H1 (cell line): ENCODE results near the gene ISM1. TPM values are rescaled to one million over a fixed set of nuclear protein-coding genes. Genes with fewer than 3 reads are reported as not detected.

Experiments used
- CTCF ChIA-PET: fragments of 300-600 bp; sonication (Branson Sonifier 250); formaldehyde crosslinking; loops from one replicate; lab custom pipeline; 2021; ENCODE audit not compliant: partially characterized antibody; lab: Charles Lee
- POLR2A ChIA-PET: fragments of 300-600 bp; sonication (Branson Sonifier 250); formaldehyde crosslinking; loops from one replicate; lab custom pipeline; 2021; ENCODE audit warnings: inconsistent platforms; ENCODE audit not compliant: partially characterized antibody; lab: Charles Lee
- DNase-seq, 2 experiments: peaks; one replicate each; pipeline versions ENCODE4 v3.0.0 to v3.0.0-alpha.2; 2010 to 2022; ENCODE audit warnings: low spot score in 2 of 2, low read depth in 1 of 2, mixed read lengths in 1 of 2
- FAIRE-seq: peaks from 2 replicates; lab custom pipeline; 2011; peaks lifted over from hg19 to GRCh38; lab: Jason Lieb, UNC
- H2AFZ ChIP-seq: 2 replicates; pipeline ENCODE4 v1.8.1; 2012; ENCODE audit warnings: low read length, inconsistent platforms
- H2AK5ac ChIP-seq: 2 replicates; pipeline ENCODE4 v1.6.1; 2013; ENCODE audit warnings: low read depth, low read length
- H2BK120ac ChIP-seq: replicated peaks from 2 replicates; pipeline ENCODE3; 2013; ENCODE audit warnings: low read depth, low read length, inconsistent platforms
- H2BK12ac ChIP-seq: 2 replicates; pipeline ENCODE4 v1.6.1; 2013; ENCODE audit warnings: low read depth, low read length
- H2BK15ac ChIP-seq: 2 replicates; pipeline ENCODE4 v1.6.1; 2013; ENCODE audit warnings: low read length
- H2BK20ac ChIP-seq: 2 replicates; pipeline ENCODE4 v1.6.1; 2013; ENCODE audit warnings: low read length
- H2BK5ac ChIP-seq: 2 replicates; pipeline ENCODE4 v1.6.1; 2013; ENCODE audit warnings: low read depth, low read length
- H3K14ac ChIP-seq: 2 replicates; pipeline ENCODE4 v1.6.1; 2013; ENCODE audit warnings: inconsistent platforms; ENCODE audit not compliant: insufficient read length
- H3K18ac ChIP-seq: 2 replicates; pipeline ENCODE4 v1.6.1; 2013; ENCODE audit warnings: low read length; ENCODE audit errors: extremely low read depth
- H3K23ac ChIP-seq: 2 replicates; pipeline ENCODE4 v1.6.1; 2013; ENCODE audit warnings: inconsistent platforms; ENCODE audit not compliant: insufficient read length
- H3K23me2 ChIP-seq: 2 replicates; pipeline ENCODE4 v1.6.1; 2013; ENCODE audit warnings: low read depth, low read length
- H3K27ac ChIP-seq: 2 replicates; pipeline ENCODE4 v1.6.1; 2011; ENCODE audit warnings: low read depth, low read length, inconsistent platforms
- H3K27me3 ChIP-seq, 4 experiments: replicated peaks in 1 of 4; 1 replicate in 1 of 4; 2 replicates in 3 of 4; pipeline versions ENCODE4 v1.6.1 to v1.8.1; 2011 to 2013; ENCODE audit warnings: low read length in 3 of 4, mild to moderate bottlenecking in 3 of 4, inconsistent platforms in 2 of 4, mixed read lengths in 2 of 4, moderate library complexity in 1 of 4; ENCODE audit not compliant: control insufficient read depth in 3 of 4, insufficient read depth in 3 of 4; ENCODE audit errors: extremely low read depth in 1 of 4
- H3K36me3 ChIP-seq, 4 experiments: 2 replicates each; pipeline versions ENCODE4 v1.6.1 to v1.8.1; 2011 to 2013; ENCODE audit warnings: mild to moderate bottlenecking in 4 of 4, low read length in 3 of 4, moderate library complexity in 2 of 4, control low read depth in 1 of 4, inconsistent platforms in 1 of 4; ENCODE audit not compliant: insufficient read depth in 4 of 4, control insufficient read depth in 2 of 4
- H3K4ac ChIP-seq: replicated peaks from 2 replicates; pipeline ENCODE3; 2013; ENCODE audit warnings: low read length, low read depth, mixed read lengths, inconsistent platforms; ENCODE audit not compliant: insufficient read length
- H3K4me1 ChIP-seq, 4 experiments: replicated peaks in 1 of 4; 1 replicate in 1 of 4; 2 replicates in 3 of 4; pipeline versions ENCODE4 v1.6.1 to v1.8.1; 2011 to 2013; ENCODE audit warnings: low read length in 3 of 4, inconsistent platforms in 2 of 4, mixed read lengths in 1 of 4; ENCODE audit not compliant: insufficient read depth in 4 of 4, control insufficient read depth in 3 of 4
- H3K4me2 ChIP-seq, 2 experiments: 2 replicates each; pipeline versions ENCODE4 v1.6.1 to v1.8.1; 2011 to 2013; ENCODE audit warnings: low read depth in 2 of 2, low read length in 2 of 2, control low read depth in 1 of 2, inconsistent platforms in 1 of 2, mild to moderate bottlenecking in 1 of 2; ENCODE audit not compliant: insufficient read depth in 1 of 2
- H3K4me3 ChIP-seq, 4 experiments: fragments of 200-600, 300-600 bp in 1 of 4; sonication (generic), shearing (Covaris generic), sonication (Bioruptor Twin) in 1 of 4; 2 replicates each; pipeline versions ENCODE4 v1.5.1 to v1.8.1; 2011 to 2016; ENCODE audit warnings: low read length in 4 of 4, low read depth in 3 of 4, control low read depth in 2 of 4, inconsistent platforms in 2 of 4, mild to moderate bottlenecking in 2 of 4, mixed read lengths in 1 of 4, moderate library complexity in 1 of 4; ENCODE audit not compliant: insufficient read depth in 2 of 4; ENCODE audit errors: extremely low read depth in 1 of 4
- H3K56ac ChIP-seq: replicated peaks from 2 replicates; pipeline ENCODE3; 2013; ENCODE audit warnings: low read depth, mild to moderate bottlenecking, mixed read lengths, low read length, inconsistent platforms; ENCODE audit not compliant: insufficient read length
- H3K79me1 ChIP-seq: 2 replicates; pipeline ENCODE4 v1.6.1; 2013; ENCODE audit warnings: low read depth, low read length, control low read depth
- H3K79me2 ChIP-seq, 2 experiments: 2 replicates each; pipeline versions ENCODE4 v1.6.1 to v1.8.1; 2012 to 2013; ENCODE audit warnings: low read length in 2 of 2, mild to moderate bottlenecking in 2 of 2, inconsistent platforms in 1 of 2; ENCODE audit not compliant: insufficient read depth in 2 of 2, control insufficient read depth in 1 of 2
- H3K9ac ChIP-seq, 4 experiments: replicated peaks in 1 of 4; 1 replicate in 1 of 4; 2 replicates in 3 of 4; pipeline versions ENCODE4 v1.6.1 to v1.8.1; 2011 to 2013; ENCODE audit warnings: low read depth in 3 of 4, low read length in 3 of 4, control low read depth in 2 of 4, mild to moderate bottlenecking in 2 of 4, moderate library complexity in 2 of 4, inconsistent platforms in 1 of 4; ENCODE audit errors: extremely low read depth in 1 of 4
- H3K9me3 ChIP-seq, 2 experiments: 2 replicates each; pipeline versions ENCODE4 v1.6.1 to v1.8.1; 2012 to 2013; ENCODE audit warnings: mild to moderate bottlenecking in 2 of 2, moderate library complexity in 2 of 2, control low read depth in 1 of 2, inconsistent platforms in 1 of 2, low read depth in 1 of 2, low read length in 1 of 2, mixed read lengths in 1 of 2; ENCODE audit not compliant: insufficient read depth in 2 of 2
- H4K20me1 ChIP-seq, 2 experiments: replicated peaks in 1 of 2; 2 replicates each; pipeline versions ENCODE3 to v1.8.1; 2011 to 2013; ENCODE audit warnings: inconsistent platforms in 2 of 2, low read length in 2 of 2, mild to moderate bottlenecking in 1 of 2; ENCODE audit not compliant: insufficient read depth in 2 of 2, control insufficient read depth in 1 of 2
- H4K5ac ChIP-seq: 2 replicates; pipeline ENCODE4 v1.6.1; 2013; ENCODE audit warnings: low read length, low read depth, mixed read lengths, inconsistent platforms; ENCODE audit not compliant: insufficient read length
- H4K8ac ChIP-seq: 2 replicates; pipeline ENCODE4 v1.8.0; 2013; ENCODE audit warnings: mild to moderate bottlenecking, moderate library complexity, low read length, inconsistent platforms; ENCODE audit not compliant: insufficient read depth; ENCODE audit errors: extremely low read depth
- H4K91ac ChIP-seq: replicated peaks from 2 replicates; pipeline ENCODE3; 2013; ENCODE audit warnings: low read length, mixed read lengths, inconsistent platforms; ENCODE audit not compliant: insufficient read length
- EZH2 ChIP-seq: fragments of 200-600 bp; sonication (generic); IDR thresholded peaks from 2 replicates; pipeline ENCODE4 v1.7.1; 2012; ENCODE audit warnings: low read depth, mild to moderate bottlenecking, moderate library complexity, low read length, inconsistent platforms; ENCODE audit not compliant: severe bottlenecking
- KDM1A ChIP-seq: fragments of 200-600, 300-600 bp; sonication (generic); IDR thresholded peaks from 2 replicates; pipeline ENCODE4 v1.7.1; 2016; ENCODE audit warnings: mild to moderate bottlenecking, low read length, borderline replicate concordance
- MAFK ChIP-seq: IDR thresholded peaks from 2 replicates; pipeline ENCODE4 v1.6.1; 2012; ENCODE audit warnings: low read depth, mild to moderate bottlenecking, improper control_type of control experiment, low read length
- SP1 ChIP-seq: IDR thresholded peaks from 2 replicates; pipeline ENCODE4 v1.6.1; 2011; ENCODE audit warnings: low read depth, low read length
- TCF12 ChIP-seq: IDR thresholded peaks from 2 replicates; pipeline ENCODE4 v1.6.1; 2011; ENCODE audit warnings: low read depth, mild to moderate bottlenecking, low read length
- WGBS, 2 experiments: shearing (Covaris generic) in 1 of 2; methylation state at CpG; one replicate each; pipeline versions ENCODE4 v1.1.6 to v1.1.7; 2013 to 2015; ENCODE audit warnings: low lambda C conversion rate in 2 of 2, mixed read lengths in 2 of 2, inconsistent platforms in 1 of 2, low coverage in 1 of 2, missing lambda C conversion rate in 1 of 2; ENCODE audit not compliant: insufficient replicate concordance in 2 of 2, insufficient coverage in 1 of 2, insufficient read length in 1 of 2; ENCODE audit errors: extremely low coverage in 1 of 2, missing lambda C conversion rate in 1 of 2; 5-methylcytosine and 5-hydroxymethylcytosine counted together
- polyA plus RNA-seq, 7 experiments: library from polyadenylated mRNA; depleted of rRNA in 3 of 7; stranded (reverse) in 5 of 7; unstranded in 2 of 7; fragments of >200 nt in 5 of 7; fragments of 200-250 nt in 2 of 7; gene quantifications; 1 replicate in 5 of 7; 2 replicates in 1 of 7; 4 replicates in 1 of 7; pipeline versions ENCODE4 v1.2.1 to v1.2.3, GENCODE V29; 2011 to 2013; ENCODE audit warnings: missing spikeins in 2 of 7, mixed read lengths in 2 of 7
- total RNA-seq: library from RNA; stranded (reverse); fragmentation: NEBNext Ultra II Directional; extraction: Animal tissue kit (Norgen Biotek cat#: 25700); gene quantifications from 2 replicates; pipeline ENCODE4 v1.2.1, GENCODE V29; 2021

Gene ISM1
- total and polyA plus RNA-seq, 2 of the 8 experiments (the other 6 are each of a cell fraction or from before 2014, with no cell fraction given), result 0.62 to 0.97 TPM

DNA sequence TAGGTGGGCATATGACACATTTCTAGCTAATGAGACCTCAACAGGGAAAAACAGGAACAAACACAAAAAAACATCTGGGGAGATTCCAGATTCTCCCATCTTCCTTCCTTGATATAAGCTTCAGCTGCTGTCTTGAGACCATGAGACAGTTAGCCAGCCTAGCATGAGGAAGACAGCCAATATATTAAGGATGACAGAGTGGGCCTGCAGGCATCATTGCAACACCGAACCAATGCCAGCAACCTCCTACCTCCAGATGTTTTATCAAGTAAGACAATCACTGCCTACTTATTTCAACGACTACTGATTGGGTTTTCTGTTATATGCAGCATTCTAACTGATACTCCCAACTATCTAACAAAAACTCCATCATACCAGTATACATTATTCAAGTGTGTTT is 119.0 kb downstream of the ISM1 start:
- no peak for TF ChIP-seq EZH2
- TF ChIP-seq KDM1A, result no peak
- no peak for TF ChIP-seq MAFK
- no peak for TF ChIP-seq TCF12
- TF ChIP-seq SP1, result no peak
- TF ChIP-seq, all 59 proteins: peak for 0
- POLR2A ChIA-PET, result no interaction called here
- no peaks in the 10 kb centered on the region; a peak in 2 of 7 replicates for H3K4me1 ChIP-seq
- H3K18ac ChIP-seq, result no peak overlapping the region
- no peak overlapping the region for H3K4ac ChIP-seq
- no peak overlapping the region for H3K56ac ChIP-seq
- H4K20me1 ChIP-seq, result no peaks in the 10 kb centered on the region
- no peak overlapping the region for H2BK5ac ChIP-seq
- no peak overlapping the region for H3K27ac ChIP-seq
- H3K14ac ChIP-seq, result no peak overlapping the region
- H3K23me2 ChIP-seq, result no peaks in the 10 kb centered on the region; the same call in 1 of the 2 replicates
- no peak overlapping the region for H4K91ac ChIP-seq
- FAIRE-seq (no peak), DNase-seq (no peak)
- no peaks in the 10 kb centered on the region for H3K79me1 ChIP-seq
- H4K8ac ChIP-seq, result no peak overlapping the region
- CTCF ChIA-PET, result interaction anchor here (1.5 to 1.7 kb wide), 2 partner anchors 38 to 80 kb away, joined by 3 to 8 read pairs; no protein-coding TSS in a partner anchor
- no peaks in the 10 kb centered on the region for H3K36me3 ChIP-seq
- H3K27me3 ChIP-seq, result no peaks in the 10 kb centered on the region
- H2BK15ac ChIP-seq, result no peak overlapping the region
- no peak overlapping the region for H2AK5ac ChIP-seq
- H2BK20ac ChIP-seq, result no peak overlapping the region
- no peak overlapping the region for H3K9ac ChIP-seq
- no peak overlapping the region for H2AFZ ChIP-seq
- WGBS, 2 experiments, result 84% methylated on average over 2 of the region's 2 CpGs; no CpG with 5 or more reads in 1 of the 2 experiments
- H3K4me3 ChIP-seq, result no peak overlapping the region
- no peak overlapping the region for H2BK12ac ChIP-seq
- no peak overlapping the region for H4K5ac ChIP-seq
- H3K79me2 ChIP-seq, result no peaks in the 10 kb centered on the region
- no peak overlapping the region for H3K4me2 ChIP-seq
- no peak overlapping the region for H2BK120ac ChIP-seq
- H3K9me3 ChIP-seq, result no peaks in the 10 kb centered on the region
- H3K23ac ChIP-seq, result no peak overlapping the region
